ENCODE measurements around the gene ZSCAN21.

DNA sequence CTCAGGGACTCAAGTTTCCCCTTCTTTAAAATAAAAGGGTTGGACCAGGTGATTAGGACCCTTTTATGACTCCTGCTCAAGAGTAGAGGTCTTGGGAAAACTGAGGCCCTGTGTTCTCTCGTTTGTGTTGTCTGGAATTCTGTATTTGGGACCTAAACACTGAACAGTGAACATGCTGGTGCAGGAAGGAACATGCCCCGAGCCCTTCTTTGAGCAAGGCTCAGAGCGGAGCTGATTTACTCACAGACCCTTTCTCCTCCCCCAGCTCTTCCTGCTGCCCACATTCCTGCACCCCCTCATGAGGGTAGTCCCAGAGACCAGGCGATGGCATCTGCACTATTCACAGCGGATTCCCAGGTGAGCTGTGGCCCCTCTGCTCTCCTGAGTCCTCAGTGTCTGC is 20.0 kb upstream of the ZSCAN21 start:
- TF ChIP-seq POLR2AphosphoS5 (IDR thresholded peaks at IDR 0.05; ENCODE audit: borderline replicate concordance, low read depth, low read length) (no peak), EZH2 (IDR thresholded peaks at IDR 0.05) (no peak), FOXP2 (optimal IDR thresholded peaks at IDR 0.05; ENCODE audit: control extremely low read depth, extremely low read length, insufficient read depth) (no peak)

All from SK-N-MC (cell line).